Measurements from ENCODE around the gene JPH4. TPM values are rescaled to one million over a fixed set of nuclear protein-coding genes. Genes with fewer than 3 reads are reported as not detected.

JPH4 gene
- total RNA-seq, 1 experiment from 2014 or later, result 6.8 TPM

DNA sequence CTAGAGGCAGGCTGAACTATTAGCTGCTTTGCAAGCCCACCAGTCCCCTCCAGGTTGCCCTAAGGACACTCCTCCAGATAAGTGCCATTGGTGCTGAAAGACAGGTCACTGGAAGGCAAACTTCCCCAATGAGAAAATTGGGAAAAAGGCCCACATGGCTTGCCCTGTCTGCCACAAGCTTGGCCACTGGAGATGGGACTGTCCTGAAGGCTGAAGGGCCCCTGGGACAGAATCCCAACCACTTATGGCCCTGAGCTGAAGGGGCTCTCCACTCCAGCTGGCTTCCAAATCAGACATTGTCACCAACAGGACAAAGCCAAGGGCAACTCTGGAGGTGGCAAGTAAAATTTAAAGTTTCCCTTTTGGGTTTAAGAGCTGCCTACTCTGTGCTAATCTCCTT, 45.4 kb upstream of the JPH4 start:
- Mint-ChIP-seq H3K9me3 (peaks cover 44 to 71% of the 10 kb centered on the region in 2 experiments), H3K27ac (no peak overlapping the region), H3K4me1 (no peaks in the 10 kb centered on the region), H3K36me3 (ENCODE audit: insufficient read depth in 1 of 3, low read depth in 3 of 3) (peaks cover 0 to 17% (median 0%) of the 10 kb centered on the region in 3 experiments; a peak in 4 of 7 replicates), H3K27me3 (ENCODE audit: low read depth) (peaks cover 3% of the 10 kb centered on the region), H3K4me3 (no peak overlapping the region)
- Histone ChIP-seq H3K18ac (ENCODE audit: insufficient read length, low read depth, low read length) (no peak overlapping the region), H4K91ac (ENCODE audit: insufficient read length, low read depth, low read length) (no peak overlapping the region), H3K79me2 (ENCODE audit: insufficient read depth, low read length) (no peaks in the 10 kb centered on the region), H4K8ac (replicated peaks; ENCODE audit: insufficient read length, low read depth, low read length) (no peak overlapping the region), H3K9ac (ENCODE audit: extremely low read depth, insufficient read length, low read length) (no peak overlapping the region), H3K4ac (ENCODE audit: low read depth, low read length) (no peak overlapping the region), H2AFZ (ENCODE audit: low read length) (no peak overlapping the region), H2BK12ac (ENCODE audit: insufficient read length, low read depth, low read length) (no peak overlapping the region), H3K27ac (ENCODE audit: insufficient read length, low read depth, low read length) (no peak overlapping the region), H3K4me2 (ENCODE audit: insufficient read depth, insufficient read length, low read length) (no peak overlapping the region), H3K4me1 (ENCODE audit: insufficient read depth, low read length) (no peaks in the 10 kb centered on the region), H3K23me2 (ENCODE audit: insufficient read length, low read depth, low read length, poor library complexity, severe bottlenecking) (no peaks in the 10 kb centered on the region), H4K20me1 (ENCODE audit: control insufficient read depth, insufficient read depth, insufficient read length) (no peaks in the 10 kb centered on the region), H3K23ac (ENCODE audit: insufficient read length, low read depth, low read length) (no peak overlapping the region), H4K5ac (ENCODE audit: insufficient read length, low read depth, low read length) (no peak overlapping the region), H3K14ac (ENCODE audit: insufficient read depth, low read length) (no peak overlapping the region), H3K27me3 (ENCODE audit: insufficient read depth, low read length) (no peaks in the 10 kb centered on the region), H2BK15ac (ENCODE audit: low read depth, low read length) (no peak overlapping the region), H3K79me1 (ENCODE audit: insufficient read depth, low read depth, low read length, poor library complexity, severe bottlenecking) (no peaks in the 10 kb centered on the region), H3K56ac (ENCODE audit: insufficient read length, low read depth, low read length) (no peak overlapping the region), H3T11ph (ENCODE audit: low read length) (no peak overlapping the region), H3K9me3 (ENCODE audit: control insufficient read depth, low read depth, low read length) (peaks cover 25% of the 10 kb centered on the region), H2AK5ac (ENCODE audit: insufficient read length, low read length) (no peak overlapping the region), H2BK5ac (ENCODE audit: insufficient read length, low read length) (no peak overlapping the region), H2BK20ac (ENCODE audit: low read depth, low read length, poor library complexity, severe bottlenecking) (no peak overlapping the region), H2BK120ac (ENCODE audit: low read depth, low read length, poor library complexity, severe bottlenecking) (no peak overlapping the region)
- DNase-seq, result no peak
- TF ChIP-seq, protein P1, sequence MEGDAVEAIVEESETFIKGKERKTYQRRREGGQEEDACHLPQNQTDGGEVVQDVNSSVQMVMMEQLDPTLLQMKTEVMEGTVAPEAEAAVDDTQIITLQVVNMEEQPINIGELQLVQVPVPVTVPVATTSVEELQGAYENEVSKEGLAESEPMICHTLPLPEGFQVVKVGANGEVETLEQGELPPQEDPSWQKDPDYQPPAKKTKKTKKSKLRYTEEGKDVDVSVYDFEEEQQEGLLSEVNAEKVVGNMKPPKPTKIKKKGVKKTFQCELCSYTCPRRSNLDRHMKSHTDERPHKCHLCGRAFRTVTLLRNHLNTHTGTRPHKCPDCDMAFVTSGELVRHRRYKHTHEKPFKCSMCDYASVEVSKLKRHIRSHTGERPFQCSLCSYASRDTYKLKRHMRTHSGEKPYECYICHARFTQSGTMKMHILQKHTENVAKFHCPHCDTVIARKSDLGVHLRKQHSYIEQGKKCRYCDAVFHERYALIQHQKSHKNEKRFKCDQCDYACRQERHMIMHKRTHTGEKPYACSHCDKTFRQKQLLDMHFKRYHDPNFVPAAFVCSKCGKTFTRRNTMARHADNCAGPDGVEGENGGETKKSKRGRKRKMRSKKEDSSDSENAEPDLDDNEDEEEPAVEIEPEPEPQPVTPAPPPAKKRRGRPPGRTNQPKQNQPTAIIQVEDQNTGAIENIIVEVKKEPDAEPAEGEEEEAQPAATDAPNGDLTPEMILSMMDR (conservative IDR thresholded peaks at IDR 0.05), result no peak

All from H9 (cell line).